MM.1S (cell line): ENCODE data around the gene PLA1A.

Experiments
- CTCF ChIP-seq: fragments of 300-600 bp; sonication (generic); IDR thresholded peaks from 2 replicates; pipeline ENCODE4 v1.5.1; 2016; ENCODE audit warnings: antibody characterized with exemption, low read length, mixed read lengths
- EZH2 ChIP-seq: fragments of 300-600 bp; sonication (generic); optimal IDR thresholded peaks from 2 replicates; pipeline ENCODE3; 2017; ENCODE audit warnings: low read depth, mild to moderate bottlenecking, antibody characterized with exemption, low read length, mixed read lengths
- EZH2phosphoT487 ChIP-seq: fragments of 300-600 bp; sonication (generic); IDR thresholded peaks from 2 replicates; pipeline ENCODE4 v1.6.1; 2018; ENCODE audit warnings: antibody characterized with exemption, low read length

- TF ChIP-seq CTCF (no peak), EZH2phosphoT487 (no peak), EZH2 (no peak)
These were observed 1.9 kb upstream of the PLA1A start for GRCh38 chr3:119595639-119596334.
